K562 (cell line): ENCODE measurements around the gene LRRC4C. TPM values are rescaled to one million over a fixed set of nuclear protein-coding genes. Genes with fewer than 3 reads are reported as not detected.

Experiments used
- ATAC-seq: fragments of 200-7000 bp; cut with Tn5 transposase; 3 replicates; pipeline ENCODE4 v1.9.1; 2020; ENCODE audit warnings: moderate library complexity
- BruUV-seq: library from RNA; stranded (reverse); fragments of 400-500 nt; replicated peaks from 2 replicates; lab custom pipeline; 2021; lab: Mats Ljungman, UMichigan
- CTCF ChIA-PET: fragments of 300-600 bp; formaldehyde crosslinking; extraction: SDS; loops from one replicate; lab custom pipeline; 2021; ENCODE audit warnings: low intra/inter-chr PET ratio; lab: Yijun Ruan, JAX
- POLR2A ChIA-PET: fragments of 300-600, 350-650 bp; sonication (Branson Sonifier 250); formaldehyde crosslinking; extraction: SDS; loops from one replicate; lab custom pipeline; 2021; ENCODE audit warnings: antibody characterized with exemption, inconsistent platforms; lab: Yijun Ruan, JAX
- DNase-seq, 4 experiments: peaks; one replicate each; pipeline versions ENCODE4 v3.0.0 to v3.0.0-alpha.2; 2011 to 2018; ENCODE audit warnings: low spot score in 3 of 4, mixed read lengths in 3 of 4; ENCODE audit errors: extremely low read depth in 1 of 4
- FAIRE-seq: peaks from 2 replicates; lab custom pipeline; 2011; peaks lifted over from hg19 to GRCh38; lab: Jason Lieb, UNC
- H2AFZ ChIP-seq: 2 replicates; pipeline ENCODE4 v1.6.0; 2011; ENCODE audit warnings: low read depth, low read length, control low read depth, inconsistent platforms
- H3K27ac ChIP-seq: fragments of 200-600 bp; 3 replicates; pipeline ENCODE4 v1.8.0; 2011; ENCODE audit warnings: low read depth, mild to moderate bottlenecking, control low read depth, inconsistent platforms, low read length, moderate library complexity, mixed read lengths; ENCODE audit errors: extremely low read depth
- H3K27me3 ChIP-seq, 2 experiments: fragments of 300-600 bp in 1 of 2; 2 replicates in 1 of 2; 3 replicates in 1 of 2; pipeline versions ENCODE4 v1.6.0 to v1.8.0; 2011; ENCODE audit warnings: inconsistent platforms in 2 of 2, low read length in 2 of 2, mild to moderate bottlenecking in 1 of 2, mixed read lengths in 1 of 2, moderate library complexity in 1 of 2; ENCODE audit not compliant: control insufficient read depth in 2 of 2, insufficient read depth in 2 of 2
- H3K36me3 ChIP-seq: fragments of 300-600 bp; 3 replicates; pipeline ENCODE4 v1.8.0; 2011; ENCODE audit warnings: mild to moderate bottlenecking, low read length, inconsistent platforms; ENCODE audit not compliant: control insufficient read depth, insufficient read depth
- H3K4me1 ChIP-seq, 2 experiments: fragments of 200-600 bp in 1 of 2; replicated peaks in 1 of 2; 2 replicates in 1 of 2; 3 replicates in 1 of 2; pipeline versions ENCODE4 v1.5.1 to v1.8.0; 2011; ENCODE audit warnings: inconsistent platforms in 2 of 2, low read length in 2 of 2, mild to moderate bottlenecking in 1 of 2, mixed read lengths in 1 of 2, moderate library complexity in 1 of 2; ENCODE audit not compliant: control insufficient read depth in 2 of 2, insufficient read depth in 2 of 2
- H3K4me2 ChIP-seq: 2 replicates; pipeline ENCODE4 v1.6.1; 2011; ENCODE audit warnings: low read length, control low read depth, inconsistent platforms, mixed read lengths; ENCODE audit not compliant: insufficient read depth
- H3K4me3 ChIP-seq: fragments of 200-600 bp; sonication (generic), shearing (Covaris generic); 2 replicates; pipeline ENCODE4 v1.5.1; 2016; ENCODE audit warnings: control low read depth, inconsistent platforms
- H3K79me2 ChIP-seq: fragments of 200-600 bp; 3 replicates; pipeline ENCODE4 v1.8.0; 2011; ENCODE audit warnings: low read length, inconsistent platforms; ENCODE audit not compliant: control insufficient read depth, insufficient read depth
- H3K9ac ChIP-seq, 2 experiments: 2 replicates each; pipeline versions ENCODE4 v1.6.0 to v1.6.1; 2011; ENCODE audit warnings: low read depth in 2 of 2, low read length in 2 of 2, control low read depth in 1 of 2, inconsistent platforms in 1 of 2, mild to moderate bottlenecking in 1 of 2, mixed read lengths in 1 of 2; ENCODE audit not compliant: insufficient read depth in 1 of 2
- H3K9me1 ChIP-seq: one replicate; pipeline ENCODE4 v1.6.0; 2011; ENCODE audit warnings: inconsistent platforms, mild to moderate bottlenecking, low read length, moderate library complexity; ENCODE audit not compliant: control insufficient read depth, insufficient read depth
- H3K9me3 ChIP-seq: replicated peaks from 2 replicates; pipeline ENCODE4 v1.5.1; 2011; ENCODE audit warnings: low read depth, low read length, inconsistent platforms; ENCODE audit not compliant: control insufficient read depth, insufficient read depth
- H4K20me1 ChIP-seq: replicated peaks from 2 replicates; pipeline ENCODE4 v1.6.1; 2011; ENCODE audit warnings: low read length, inconsistent platforms, mixed read lengths; ENCODE audit not compliant: control insufficient read depth, insufficient read depth
- DACH1 ChIP-seq: fragments of 450-650 bp; IDR thresholded peaks from 2 replicates; pipeline ENCODE4 v1.6.1; 2018; ENCODE audit not compliant: partially characterized antibody
- GTF2F1 ChIP-seq: IDR thresholded peaks from 2 replicates; pipeline ENCODE4 v1.6.1; 2011; ENCODE audit warnings: low read depth, low read length, improper control_type of control experiment
- HDAC8 ChIP-seq: fragments of 450-650 bp; IDR thresholded peaks from 2 replicates; pipeline ENCODE4 v1.6.1; 2016; ENCODE audit warnings: mild to moderate bottlenecking, missing genetic modification characterization, moderate library complexity, missing compliant biosample characterization
- TEAD1 ChIP-seq, 2 experiments: fragments of 450-650 bp in 1 of 2; sonication (generic) in 1 of 2; formaldehyde crosslinking; IDR thresholded peaks; 2 replicates each; pipeline versions ENCODE4 v1.4.0 to v1.8.0; 2020 to 2022; ENCODE audit warnings: mild to moderate bottlenecking in 2 of 2, missing genetic modification reagents in 1 of 2
- ZNF12 ChIP-seq: sonication (generic); formaldehyde crosslinking; IDR thresholded peaks from 2 replicates; pipeline ENCODE4 v1.4.0; 2020; ENCODE audit warnings: mild to moderate bottlenecking, missing genetic modification reagents
- ZNF143 ChIP-seq: sonication (generic); formaldehyde crosslinking; IDR thresholded peaks from 2 replicates; pipeline ENCODE4 v1.9.0; 2022; ENCODE audit warnings: mild to moderate bottlenecking, missing genetic modification reagents
- ZNF24 ChIP-seq: fragments of 450-650 bp; IDR thresholded peaks from 2 replicates; pipeline ENCODE4 v1.6.1; 2016
- ZNF75A ChIP-seq: fragments of 450-650 bp; formaldehyde crosslinking; IDR thresholded peaks from 2 replicates; pipeline ENCODE4 v1.4.0; 2020; ENCODE audit warnings: mild to moderate bottlenecking
- WGBS: fragments of 100-300 bp; shearing (Covaris generic); methylation state at CpG from one replicate; pipeline ENCODE4 v1.1.6; 2016; ENCODE audit warnings: low coverage, mixed read lengths; ENCODE audit not compliant: insufficient coverage; ENCODE audit errors: missing lambda C conversion rate; 5-methylcytosine and 5-hydroxymethylcytosine counted together
- in situ Hi-C: fragments of 300-500 bp; cut with MboI; formaldehyde crosslinking; loops from 4 replicates; pipeline ENCODE4 v1.15.0; 2018; ENCODE audit warnings: inconsistent platforms, mixed read lengths
- intact Hi-C: fragments of 100-400 bp; cut with micrococcal nuclease; formaldehyde crosslinking; loops from 2 replicates; pipeline ENCODE4 v1.14.2; 2022
- polyA plus RNA-seq, 8 experiments: library from polyadenylated mRNA; depleted of rRNA in 4 of 8; stranded (reverse) in 5 of 8; unstranded in 3 of 8; fragments of >200 nt; fragmentation: Nextera tagmentation in 2 of 8; fragmentation: Illumina TruSeq in 1 of 8; extraction: Ambion mirVana in 2 of 8; extraction: Trizol in 1 of 8; gene quantifications; 2 replicates each; pipeline versions ENCODE4 v1.2.1 to v1.2.3, GENCODE V29; 2011 to 2014; ENCODE audit warnings: inconsistent platforms in 1 of 8, missing spikeins in 1 of 8
- total RNA-seq, 7 experiments: library from RNA; depleted of rRNA in 6 of 7; stranded (reverse); fragments of >200 nt in 6 of 7; fragmentation: Illumina TruSeq in 2 of 7; extraction: Trizol in 2 of 7; gene quantifications; 2 replicates each; pipeline versions ENCODE4 v1.2.1 to v1.2.3, GENCODE V29; 2011 to 2021; ENCODE audit warnings: low replicate concordance in 1 of 7
- TF ChIP-seq, protein P1 (sequence below): fragments of 250-450 bp; sonication (Bioruptor Pico); IDR thresholded peaks from 2 replicates; pipeline ENCODE4 v1.4.0; 2020
- TF ChIP-seq, protein P2 (sequence below): fragments of 250-450 bp; sonication (Bioruptor Pico); IDR thresholded peaks from 2 replicates; pipeline ENCODE4 v1.6.1; 2021; ENCODE audit warnings: mild to moderate bottlenecking
- TF ChIP-seq, protein P3 (sequence below): fragments of 150-350 bp; IDR thresholded peaks from 2 replicates; pipeline ENCODE4 v1.6.1; 2014; ENCODE audit warnings: low read depth, mild to moderate bottlenecking, low read length, borderline replicate concordance

LRRC4C gene
- total and polyA plus RNA-seq, 9 of the 15 experiments (the other 6 are each of a cell fraction or from before 2014, with no cell fraction given) = not detected

DNA sequence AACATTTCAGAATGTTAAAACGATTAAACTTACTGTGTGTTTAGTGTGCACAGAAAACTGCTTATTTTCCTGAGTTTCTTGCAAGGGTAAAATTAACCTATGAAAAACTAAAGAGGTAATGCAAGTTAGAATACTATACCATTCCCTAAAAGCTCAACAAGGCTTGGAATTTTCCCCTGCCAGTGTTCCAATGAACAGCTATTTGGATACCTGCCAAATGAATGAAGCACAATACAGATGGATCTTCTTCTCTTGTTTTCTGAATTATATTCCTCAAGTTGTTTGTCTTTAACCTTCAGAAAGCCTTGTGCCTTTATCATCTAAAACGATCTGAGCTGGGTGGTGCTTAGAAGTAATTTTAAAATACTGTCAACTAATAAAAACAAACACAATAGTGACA lies 204.5 kb downstream of the LRRC4C start:
- ATAC-seq (no peak), DNase-seq (no peak), FAIRE-seq (no peak)
- Histone ChIP-seq H3K79me2 (no peaks in the 10 kb centered on the region), H3K9me3 (no peaks in the 10 kb centered on the region), H3K36me3 (no peaks in the 10 kb centered on the region), H3K4me3 (no peak overlapping the region), H3K9me1 (no peaks in the 10 kb centered on the region), H3K4me1 (no peaks in the 10 kb centered on the region), H3K4me2 (no peak overlapping the region), H4K20me1 (no peaks in the 10 kb centered on the region), H3K27ac (no peak overlapping the region), H2AFZ (no peak overlapping the region), H3K9ac (no peak overlapping the region), H3K27me3 (no peaks in the 10 kb centered on the region)
- in situ Hi-C loops = no loop called here
- ChIA-PET POLR2A (interaction anchor here (0.6 kb wide), 1 partner anchor 1201 kb away, joined by 3 read pairs; no protein-coding TSS in a partner anchor), CTCF (no interaction called here)
- 0% methylated on average over 2 of the region's 2 CpGs for WGBS
- no TSS peak for BruUV-seq
- intact Hi-C loops = no loop called here
- TF ChIP-seq, protein P1, sequence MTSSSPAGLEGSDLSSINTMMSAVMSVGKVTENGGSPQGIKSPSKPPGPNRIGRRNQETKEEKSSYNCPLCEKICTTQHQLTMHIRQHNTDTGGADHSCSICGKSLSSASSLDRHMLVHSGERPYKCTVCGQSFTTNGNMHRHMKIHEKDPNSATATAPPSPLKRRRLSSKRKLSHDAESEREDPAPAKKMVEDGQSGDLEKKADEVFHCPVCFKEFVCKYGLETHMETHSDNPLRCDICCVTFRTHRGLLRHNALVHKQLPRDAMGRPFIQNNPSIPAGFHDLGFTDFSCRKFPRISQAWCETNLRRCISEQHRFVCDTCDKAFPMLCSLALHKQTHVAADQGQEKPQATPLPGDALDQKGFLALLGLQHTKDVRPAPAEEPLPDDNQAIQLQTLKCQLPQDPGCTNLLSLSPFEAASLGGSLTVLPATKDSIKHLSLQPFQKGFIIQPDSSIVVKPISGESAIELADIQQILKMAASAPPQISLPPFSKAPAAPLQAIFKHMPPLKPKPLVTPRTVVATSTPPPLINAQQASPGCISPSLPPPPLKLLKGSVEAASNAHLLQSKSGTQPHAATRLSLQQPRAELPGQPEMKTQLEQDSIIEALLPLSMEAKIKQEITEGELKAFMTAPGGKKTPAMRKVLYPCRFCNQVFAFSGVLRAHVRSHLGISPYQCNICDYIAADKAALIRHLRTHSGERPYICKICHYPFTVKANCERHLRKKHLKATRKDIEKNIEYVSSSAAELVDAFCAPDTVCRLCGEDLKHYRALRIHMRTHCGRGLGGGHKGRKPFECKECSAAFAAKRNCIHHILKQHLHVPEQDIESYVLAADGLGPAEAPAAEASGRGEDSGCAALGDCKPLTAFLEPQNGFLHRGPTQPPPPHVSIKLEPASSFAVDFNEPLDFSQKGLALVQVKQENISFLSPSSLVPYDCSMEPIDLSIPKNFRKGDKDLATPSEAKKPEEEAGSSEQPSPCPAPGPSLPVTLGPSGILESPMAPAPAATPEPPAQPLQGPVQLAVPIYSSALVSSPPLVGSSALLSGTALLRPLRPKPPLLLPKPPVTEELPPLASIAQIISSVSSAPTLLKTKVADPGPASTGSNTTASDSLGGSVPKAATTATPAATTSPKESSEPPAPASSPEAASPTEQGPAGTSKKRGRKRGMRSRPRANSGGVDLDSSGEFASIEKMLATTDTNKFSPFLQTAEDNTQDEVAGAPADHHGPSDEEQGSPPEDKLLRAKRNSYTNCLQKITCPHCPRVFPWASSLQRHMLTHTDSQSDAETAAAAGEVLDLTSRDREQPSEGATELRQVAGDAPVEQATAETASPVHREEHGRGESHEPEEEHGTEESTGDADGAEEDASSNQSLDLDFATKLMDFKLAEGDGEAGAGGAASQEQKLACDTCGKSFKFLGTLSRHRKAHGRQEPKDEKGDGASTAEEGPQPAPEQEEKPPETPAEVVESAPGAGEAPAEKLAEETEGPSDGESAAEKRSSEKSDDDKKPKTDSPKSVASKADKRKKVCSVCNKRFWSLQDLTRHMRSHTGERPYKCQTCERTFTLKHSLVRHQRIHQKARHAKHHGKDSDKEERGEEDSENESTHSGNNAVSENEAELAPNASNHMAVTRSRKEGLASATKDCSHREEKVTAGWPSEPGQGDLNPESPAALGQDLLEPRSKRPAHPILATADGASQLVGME (CRISPR knock-in tag) = no peak
- TF ChIP-seq ZNF143 (CRISPR knock-in tag) (no peak), ZNF75A (CRISPR knock-in tag) (no peak), ZNF12 (no peak), TEAD1 (CRISPR knock-in tag; IDR thresholded peaks at IDR 0.05) (no peak), DACH1 (no peak), HDAC8 (tag) (no peak), ZNF24 (no peak), GTF2F1 (no peak)
- TF ChIP-seq, protein P2, sequence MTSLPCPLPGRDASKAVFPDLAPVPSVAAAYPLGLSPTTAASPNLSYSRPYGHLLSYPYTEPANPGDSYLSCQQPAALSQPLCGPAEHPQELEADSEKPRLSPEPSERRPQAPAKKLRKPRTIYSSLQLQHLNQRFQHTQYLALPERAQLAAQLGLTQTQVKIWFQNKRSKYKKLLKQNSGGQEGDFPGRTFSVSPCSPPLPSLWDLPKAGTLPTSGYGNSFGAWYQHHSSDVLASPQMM (CRISPR knock-in tag) = no peak
- TF ChIP-seq, protein P3, sequence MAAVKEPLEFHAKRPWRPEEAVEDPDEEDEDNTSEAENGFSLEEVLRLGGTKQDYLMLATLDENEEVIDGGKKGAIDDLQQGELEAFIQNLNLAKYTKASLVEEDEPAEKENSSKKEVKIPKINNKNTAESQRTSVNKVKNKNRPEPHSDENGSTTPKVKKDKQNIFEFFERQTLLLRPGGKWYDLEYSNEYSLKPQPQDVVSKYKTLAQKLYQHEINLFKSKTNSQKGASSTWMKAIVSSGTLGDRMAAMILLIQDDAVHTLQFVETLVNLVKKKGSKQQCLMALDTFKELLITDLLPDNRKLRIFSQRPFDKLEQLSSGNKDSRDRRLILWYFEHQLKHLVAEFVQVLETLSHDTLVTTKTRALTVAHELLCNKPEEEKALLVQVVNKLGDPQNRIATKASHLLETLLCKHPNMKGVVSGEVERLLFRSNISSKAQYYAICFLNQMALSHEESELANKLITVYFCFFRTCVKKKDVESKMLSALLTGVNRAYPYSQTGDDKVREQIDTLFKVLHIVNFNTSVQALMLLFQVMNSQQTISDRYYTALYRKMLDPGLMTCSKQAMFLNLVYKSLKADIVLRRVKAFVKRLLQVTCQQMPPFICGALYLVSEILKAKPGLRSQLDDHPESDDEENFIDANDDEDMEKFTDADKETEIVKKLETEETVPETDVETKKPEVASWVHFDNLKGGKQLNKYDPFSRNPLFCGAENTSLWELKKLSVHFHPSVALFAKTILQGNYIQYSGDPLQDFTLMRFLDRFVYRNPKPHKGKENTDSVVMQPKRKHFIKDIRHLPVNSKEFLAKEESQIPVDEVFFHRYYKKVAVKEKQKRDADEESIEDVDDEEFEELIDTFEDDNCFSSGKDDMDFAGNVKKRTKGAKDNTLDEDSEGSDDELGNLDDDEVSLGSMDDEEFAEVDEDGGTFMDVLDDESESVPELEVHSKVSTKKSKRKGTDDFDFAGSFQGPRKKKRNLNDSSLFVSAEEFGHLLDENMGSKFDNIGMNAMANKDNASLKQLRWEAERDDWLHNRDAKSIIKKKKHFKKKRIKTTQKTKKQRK = no peak
